ENCODE results near the gene C1QTNF12. TPM values are rescaled to one million over a fixed set of nuclear protein-coding genes. Genes with fewer than 3 reads are reported as not detected.

C1QTNF12 gene
- total RNA-seq, 1 donor from 2014 or later = 2.6 TPM

DNA sequence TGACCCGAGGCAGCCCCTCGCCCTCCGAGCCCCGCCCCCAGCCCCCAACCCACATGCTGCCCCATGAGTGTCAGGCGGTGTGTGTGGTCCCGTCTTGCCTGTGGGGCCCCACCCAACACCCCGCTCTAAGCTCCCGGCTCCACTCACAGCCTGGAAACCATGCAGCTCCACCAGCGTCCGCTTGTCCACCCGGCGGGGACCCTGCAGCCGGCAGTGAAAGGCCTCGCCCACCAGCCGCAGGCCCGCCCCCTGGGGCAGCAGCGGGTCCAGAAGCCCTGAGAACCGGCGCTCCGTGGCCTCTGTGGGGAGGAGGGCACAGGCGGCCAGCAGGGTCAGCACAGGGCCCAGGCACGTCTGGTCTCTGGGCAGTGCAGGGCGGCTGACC lies 2.7 kb downstream of the C1QTNF12 start:
- no peak for DNase-seq (ENCODE audit: low spot score)
- intact Hi-C loops (cut with DNase I) = no loop called here

DNA sequence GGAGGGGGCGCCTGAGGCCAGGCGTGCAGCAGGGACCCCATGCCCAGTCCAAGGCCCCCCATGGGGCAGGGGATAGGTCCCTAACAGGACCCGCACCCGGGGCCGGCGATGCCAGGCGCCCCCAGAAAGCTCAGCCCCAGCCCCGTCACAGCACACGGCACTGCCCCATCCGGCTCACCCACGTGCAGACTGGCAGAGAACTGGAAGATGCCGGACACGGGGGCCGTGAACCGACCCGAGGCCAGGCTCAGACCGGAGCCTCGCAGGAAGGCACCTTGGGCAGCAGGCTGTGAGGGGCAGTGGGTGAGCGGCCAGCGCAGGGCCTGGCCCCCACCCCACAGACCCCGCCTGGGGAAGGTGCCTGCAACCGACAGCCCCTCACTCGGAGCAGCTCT lies 3.3 kb downstream of the C1QTNF12 start:
- intact Hi-C loops (cut with DNase I) = no loop called here
- DNase-seq (ENCODE audit: low spot score) = no peak

DNA sequence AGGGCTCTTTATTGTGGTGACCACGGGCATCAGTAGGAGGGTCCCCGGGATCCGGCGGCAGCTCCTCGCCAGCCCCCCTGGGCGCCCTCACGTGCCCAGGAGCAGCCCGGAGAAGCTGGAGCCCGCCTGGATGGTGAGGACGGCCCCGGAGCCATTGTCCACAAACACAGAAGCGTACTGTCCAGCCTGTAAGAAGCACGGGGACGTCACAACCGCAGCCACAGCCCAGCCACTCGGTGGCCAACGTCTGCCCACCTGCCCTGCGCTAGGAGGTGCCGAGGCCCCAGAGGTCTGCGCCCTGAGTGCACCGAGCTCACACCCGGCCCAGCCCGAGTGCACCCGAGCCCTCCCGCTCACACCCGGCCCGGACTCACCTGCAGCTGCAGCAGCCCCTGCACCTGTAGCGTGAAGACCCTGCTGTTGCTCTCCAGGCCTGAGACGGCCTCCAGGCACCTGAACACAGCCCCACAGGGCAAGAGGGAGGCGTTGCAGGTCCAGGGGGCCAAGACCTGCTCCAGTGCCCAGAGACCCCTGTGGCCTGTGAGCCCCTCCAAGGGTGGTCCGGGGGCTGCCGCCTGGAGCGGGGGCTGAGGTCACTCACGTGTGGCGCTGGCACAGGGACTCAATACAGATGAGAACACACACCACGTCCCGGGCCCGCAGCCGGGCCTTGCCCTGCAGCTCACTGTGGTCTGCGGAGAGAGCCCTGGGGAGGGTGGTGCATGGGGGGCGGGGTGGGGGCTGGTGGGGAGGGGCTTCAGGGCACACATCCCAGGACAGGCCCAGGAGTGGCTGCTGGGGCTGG lies 3.9 kb downstream of the C1QTNF12 start:
- intact Hi-C loops (cut with DNase I) = no loop called here
- DNase-seq (ENCODE audit: low spot score) = no peak

DNA sequence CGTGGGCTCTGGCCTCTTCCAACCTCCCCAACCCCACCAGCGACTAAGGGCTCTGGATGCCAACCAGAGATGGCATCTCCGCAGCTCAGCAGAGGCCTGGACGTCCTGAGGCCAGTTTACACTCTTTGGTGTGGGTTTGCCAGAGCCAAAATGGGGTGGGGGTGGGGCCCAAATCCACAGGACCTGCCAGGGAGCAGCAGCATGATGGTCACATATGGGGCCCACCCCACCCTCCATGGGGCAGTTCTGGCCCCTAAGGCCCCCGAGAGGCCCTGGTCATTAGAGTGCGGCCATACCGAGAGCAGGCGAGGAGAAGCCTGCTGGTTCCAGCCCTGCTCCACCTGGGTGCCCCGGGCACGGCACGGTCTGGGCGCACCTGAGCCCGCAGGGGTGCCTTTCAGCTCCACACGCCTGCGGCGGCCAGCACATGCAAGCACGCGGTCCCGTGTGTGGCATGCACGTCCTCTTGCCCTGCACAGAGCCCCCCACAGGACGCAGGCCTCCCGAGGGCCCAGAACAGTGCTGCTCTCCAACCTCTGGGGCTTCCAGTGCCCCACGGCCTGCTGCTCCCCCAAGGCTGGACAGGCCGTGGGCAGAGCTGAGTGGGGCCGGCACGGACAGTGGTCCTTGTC lies 4.8 kb downstream of the C1QTNF12 start:
- intact Hi-C loops (cut with DNase I) = no loop called here
- no peak for DNase-seq (ENCODE audit: low spot score)

DNA sequence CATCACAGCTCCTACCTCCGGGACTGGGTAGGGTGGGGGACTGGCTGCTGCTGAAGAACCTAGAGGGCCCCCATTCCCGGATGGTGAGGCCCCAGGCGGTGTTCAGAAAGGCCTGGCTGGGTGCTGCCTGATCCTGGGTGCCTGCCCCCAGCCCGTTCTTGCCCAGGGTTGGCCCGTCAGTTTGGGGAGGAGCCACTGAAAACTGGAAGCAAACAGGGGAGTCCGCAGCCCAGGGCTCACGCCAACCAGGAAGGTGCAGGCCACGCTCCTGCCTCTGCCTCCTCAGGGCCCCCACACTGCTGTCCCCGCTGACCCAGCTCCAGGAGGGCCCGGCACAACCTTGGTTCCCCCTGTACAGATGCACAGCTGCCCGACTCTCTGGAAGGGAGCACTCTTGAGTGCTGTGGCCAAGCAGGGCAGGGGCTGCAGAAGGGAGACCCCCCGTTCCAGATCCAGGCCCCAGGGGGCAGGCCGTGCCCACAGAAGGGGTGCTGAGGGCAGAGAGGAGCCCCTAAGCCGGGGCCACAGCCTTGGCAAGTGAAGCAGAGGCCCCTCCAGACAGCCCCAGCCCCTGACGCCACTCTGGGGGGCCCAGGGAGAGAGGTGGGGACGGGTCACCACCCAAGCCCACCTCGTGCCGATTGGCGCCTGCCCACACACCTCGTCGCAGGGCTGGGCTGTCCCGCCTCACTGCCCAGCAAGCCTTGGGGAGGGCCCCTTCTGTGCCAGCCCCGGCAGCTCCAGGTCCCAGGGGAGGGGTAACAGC lies 5.5 kb downstream of the C1QTNF12 start:
- no peak for DNase-seq (ENCODE audit: low spot score)
- intact Hi-C loops (cut with DNase I) = no loop called here

DNA sequence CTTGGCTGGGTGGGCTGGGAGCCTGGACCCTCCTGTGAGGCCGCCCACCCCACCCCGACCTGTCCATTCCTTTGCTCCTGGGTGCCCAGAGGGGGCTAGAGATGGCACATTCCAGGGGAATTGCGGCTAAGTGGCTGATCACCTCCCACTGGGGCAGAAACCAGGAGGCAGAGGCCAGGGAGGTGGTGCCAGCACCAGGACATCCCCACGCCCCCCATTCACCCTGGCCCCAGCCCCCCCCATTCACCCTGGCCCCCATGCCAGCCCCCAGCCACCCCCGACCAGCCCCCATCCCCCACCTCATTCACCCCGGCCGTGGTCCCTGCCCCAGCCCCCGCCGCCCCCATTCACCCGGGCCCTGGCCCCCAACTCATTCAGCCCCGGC lies 6.2 kb downstream of the C1QTNF12 start:
- intact Hi-C loops (cut with DNase I) = no loop called here
- no peak for DNase-seq (ENCODE audit: low spot score)

DNA sequence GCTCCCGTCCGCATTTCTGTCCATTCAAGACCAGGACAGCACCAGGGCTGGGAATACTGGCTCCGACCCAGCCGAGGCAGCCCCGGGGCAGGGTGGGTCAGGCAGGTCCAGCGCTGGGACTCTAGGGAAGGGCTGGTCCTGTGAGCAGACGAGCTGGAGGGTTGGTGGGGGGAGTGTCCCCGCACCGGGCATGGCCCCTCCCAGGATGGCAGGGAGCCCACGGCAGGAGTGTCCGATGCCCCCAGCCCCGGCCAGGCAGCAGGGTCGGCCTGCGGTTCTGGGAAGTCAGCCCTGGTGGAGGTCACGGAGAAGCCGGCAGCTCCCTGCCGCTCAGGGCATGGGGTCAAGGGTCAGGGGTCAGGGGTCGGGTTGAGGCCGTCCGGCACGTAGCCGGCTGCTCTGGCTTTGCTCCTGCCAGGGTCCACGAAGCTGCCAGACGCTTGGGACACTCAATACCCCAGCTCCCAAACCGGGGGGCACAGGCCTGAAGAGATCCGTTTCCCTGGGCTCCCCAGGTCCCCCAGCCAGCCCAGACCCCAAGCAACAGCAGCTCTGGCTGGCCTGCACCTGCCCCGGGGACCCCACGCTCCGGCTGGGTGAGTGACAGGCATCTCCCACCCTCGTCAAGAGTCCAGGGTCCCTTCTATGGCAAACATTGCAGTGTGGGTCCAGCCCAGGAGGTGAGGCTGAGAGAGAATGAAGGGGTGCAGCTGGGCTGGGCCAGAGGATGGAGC lies 6.7 kb downstream of the C1QTNF12 start:
- DNase-seq (ENCODE audit: low spot score) = no peak
- intact Hi-C loops (cut with DNase I) = no loop called here

DNA sequence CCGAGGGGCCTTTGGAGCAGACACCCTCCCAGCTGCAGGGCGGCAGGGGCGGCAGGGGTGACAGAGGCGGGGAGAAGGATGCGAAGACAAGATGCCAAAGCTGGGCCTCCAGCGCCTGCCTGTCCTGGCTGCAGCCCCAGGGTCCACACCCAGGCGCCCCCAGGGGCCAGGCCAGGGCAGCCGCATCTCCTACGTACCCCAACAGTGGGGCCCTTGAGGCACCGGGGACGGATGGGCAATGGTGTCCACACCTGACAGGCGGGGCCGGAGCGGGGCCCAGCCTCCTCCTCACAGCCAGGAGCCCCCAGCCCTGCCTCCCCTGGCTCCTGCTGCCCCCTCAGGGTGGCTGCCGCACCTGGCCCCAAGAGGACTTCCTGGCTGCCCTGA lies 7.3 kb downstream of the C1QTNF12 start:
- no peak for DNase-seq (ENCODE audit: low spot score)
- intact Hi-C loops (cut with DNase I) = no loop called here

DNA sequence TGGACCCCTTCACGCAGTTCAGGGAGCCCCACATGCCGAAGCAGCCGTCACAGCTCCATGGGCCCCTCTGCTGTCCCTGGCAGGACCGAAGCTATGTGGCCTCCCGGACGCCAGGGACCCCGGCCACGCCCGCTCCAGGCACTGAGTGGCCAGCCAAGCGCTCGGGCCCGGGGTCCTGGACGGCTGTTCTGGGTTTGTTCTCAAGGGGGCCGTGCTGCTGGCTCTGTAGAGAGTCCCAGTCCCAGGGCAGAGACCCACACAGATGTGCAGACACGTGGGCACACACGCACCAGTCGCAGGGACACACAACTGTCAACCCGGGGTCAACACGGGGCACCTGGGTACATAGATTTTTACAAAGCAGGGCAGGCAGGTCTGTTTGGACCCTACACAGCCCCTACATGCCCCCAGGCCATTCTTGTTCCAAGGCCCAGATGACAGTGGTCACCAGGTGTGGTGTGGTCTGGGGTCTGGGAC lies 7.8 kb downstream of the C1QTNF12 start:
- intact Hi-C loops (cut with DNase I) = no loop called here
- no peak for DNase-seq (ENCODE audit: low spot score)

DNA sequence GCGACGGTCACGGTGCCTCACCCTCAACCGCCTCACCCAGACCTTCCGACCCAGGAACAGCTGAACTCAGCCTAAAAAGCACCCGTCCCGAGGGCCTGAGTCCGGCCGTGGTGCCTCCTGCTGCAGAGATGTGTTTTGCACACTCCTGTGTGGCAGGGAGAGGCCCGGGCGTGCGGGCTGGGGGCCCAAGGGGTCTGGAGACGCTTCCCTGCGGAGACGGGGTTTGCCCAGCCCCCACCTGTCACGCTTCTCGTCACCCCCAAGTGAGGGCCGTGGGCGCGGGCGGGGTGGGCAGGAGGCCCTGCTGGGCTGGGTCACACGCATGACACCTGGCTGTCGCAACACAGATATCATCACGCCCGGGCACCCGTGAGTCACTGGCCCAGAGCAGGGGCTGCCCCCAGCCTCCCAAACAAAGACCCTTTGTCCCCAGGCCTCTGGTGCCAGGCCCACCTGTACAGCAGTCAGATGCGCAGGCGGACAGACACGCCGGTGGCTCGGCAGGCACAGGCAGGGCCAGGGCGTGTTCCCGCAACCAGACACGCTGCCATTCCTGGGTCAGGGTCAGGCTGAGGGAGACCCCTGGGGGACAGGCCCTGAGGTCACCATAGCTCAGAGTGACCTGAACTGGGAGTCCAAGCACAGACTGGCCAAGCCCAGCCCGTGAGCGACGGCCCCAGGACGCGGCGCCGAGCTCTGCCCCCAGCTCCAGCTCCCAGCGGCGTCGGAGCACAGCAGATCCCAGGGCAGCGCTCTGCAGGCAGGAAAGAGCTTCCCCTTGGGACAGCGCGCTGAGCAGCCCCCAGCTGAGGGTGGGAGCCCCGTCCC lies 8.4 kb downstream of the C1QTNF12 start:
- intact Hi-C loops (cut with DNase I) = no loop called here
- DNase-seq (ENCODE audit: low spot score) = no peak

DNA sequence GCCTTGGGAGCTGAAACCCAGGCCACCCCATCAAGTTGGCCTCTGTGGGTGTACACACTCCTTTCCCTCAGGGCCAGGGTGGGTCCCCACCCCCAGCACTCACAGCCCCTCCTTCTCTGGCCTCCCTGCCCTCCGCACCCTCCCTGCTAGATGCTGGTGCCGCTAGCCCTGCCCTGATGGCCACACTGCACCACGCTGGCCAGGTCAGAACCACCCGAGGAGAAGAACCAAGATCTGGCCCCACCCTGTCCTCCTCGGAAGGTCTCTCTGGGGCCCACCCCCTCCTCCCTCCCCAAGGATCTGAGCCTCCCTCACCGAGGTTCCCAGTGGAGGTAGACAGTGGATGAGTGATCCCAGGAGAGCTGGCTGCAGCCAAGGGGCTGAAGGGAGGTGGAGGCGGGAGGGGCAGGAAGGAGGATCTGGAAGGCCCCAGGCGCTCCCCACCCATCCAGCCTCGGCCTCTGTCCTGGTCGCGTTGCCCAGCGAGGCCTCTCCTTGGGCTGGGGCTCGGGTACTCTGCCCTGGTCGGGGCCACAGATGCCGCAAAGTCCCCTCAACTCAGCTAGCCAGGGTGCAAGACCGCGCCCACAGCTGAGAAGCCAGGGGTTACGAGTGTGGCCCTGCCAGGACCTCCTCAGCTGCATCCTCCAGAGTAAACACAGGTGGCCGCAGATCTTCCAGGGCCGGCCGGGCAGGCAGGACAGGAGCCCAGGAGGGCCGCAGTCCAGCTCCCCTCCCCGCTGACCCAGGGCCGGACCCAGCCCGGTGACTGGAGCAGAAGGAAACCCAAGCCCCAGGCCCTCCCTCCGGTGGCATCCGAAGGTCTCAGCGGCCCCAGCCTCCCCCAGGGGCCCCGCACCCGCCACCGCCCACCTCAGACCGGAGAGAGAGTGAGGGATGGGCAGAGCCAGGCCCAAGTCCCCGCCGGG lies 9.3 kb downstream of the C1QTNF12 start:
- intact Hi-C loops (cut with DNase I) = no loop called here
- no peak for DNase-seq (ENCODE audit: low spot score)

DNA sequence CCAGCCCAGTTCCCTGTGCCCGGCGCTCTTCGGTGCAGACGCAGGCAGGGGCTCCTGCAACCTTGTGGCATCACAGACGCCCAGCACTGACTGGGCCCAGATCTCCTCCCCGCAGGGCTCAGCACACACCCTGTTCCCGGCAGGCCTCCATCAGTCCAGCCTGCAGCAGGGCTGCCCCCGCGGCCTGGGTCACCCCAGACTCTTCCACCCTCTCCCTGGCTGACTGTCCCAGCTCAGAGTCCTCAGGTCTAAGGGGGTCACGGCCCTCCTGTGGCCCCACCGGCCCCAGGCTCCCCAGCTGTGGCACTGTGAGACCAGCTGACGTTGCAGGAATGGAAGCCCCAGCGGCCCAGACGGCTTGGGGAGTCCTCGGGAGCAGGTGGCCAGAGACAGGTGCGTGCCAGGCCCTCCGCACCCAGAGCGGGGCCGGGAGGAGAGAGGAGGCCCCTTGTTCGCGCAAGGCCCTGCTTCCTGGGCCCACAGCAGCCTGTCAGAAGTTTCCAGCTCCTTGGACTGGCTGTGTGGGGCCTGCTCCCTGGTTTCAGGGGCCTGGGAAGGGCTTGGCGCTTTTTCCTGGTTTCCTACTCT lies 10.3 kb downstream of the C1QTNF12 start:
- no peak for DNase-seq (ENCODE audit: low spot score)
- intact Hi-C loops (cut with DNase I) = no loop called here

DNA sequence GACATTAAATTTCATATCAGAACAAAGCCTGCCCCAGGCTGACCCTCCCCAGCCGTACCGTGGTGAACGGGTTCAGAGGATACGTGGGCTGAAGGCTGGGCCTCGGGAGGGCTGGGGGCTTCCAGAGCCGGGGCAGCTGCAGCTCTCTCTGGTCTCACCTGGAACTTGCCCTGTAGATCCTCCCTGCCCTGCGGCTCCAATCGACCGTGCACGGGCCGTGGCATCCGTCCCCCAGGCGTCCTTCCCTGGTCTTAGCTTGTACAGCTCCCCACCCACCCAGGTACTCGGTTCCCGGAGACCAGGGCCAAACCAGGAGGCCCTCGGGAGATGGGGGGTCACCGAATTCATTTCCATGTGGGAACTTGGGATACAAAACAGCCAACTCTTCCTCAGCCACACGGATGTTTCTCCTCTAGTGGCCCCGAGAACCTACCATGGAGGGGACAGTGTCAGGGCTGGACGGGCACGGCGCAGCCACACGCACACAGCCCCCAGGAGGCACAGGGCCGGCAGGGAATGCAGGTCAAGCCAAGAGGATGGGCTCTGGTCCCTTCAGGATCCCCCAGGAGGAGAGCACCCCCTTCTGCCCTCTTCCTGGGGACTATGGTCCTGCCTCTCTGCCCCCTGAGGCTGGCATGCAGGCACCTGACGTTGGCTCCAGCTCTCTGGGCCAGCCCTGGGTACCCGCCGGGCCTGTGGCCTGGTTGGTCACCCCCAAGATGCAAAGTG lies 11.3 kb downstream of the C1QTNF12 start:
- DNase-seq (ENCODE audit: low spot score) = no peak
- intact Hi-C loops (cut with DNase I) = no loop called here

DNA sequence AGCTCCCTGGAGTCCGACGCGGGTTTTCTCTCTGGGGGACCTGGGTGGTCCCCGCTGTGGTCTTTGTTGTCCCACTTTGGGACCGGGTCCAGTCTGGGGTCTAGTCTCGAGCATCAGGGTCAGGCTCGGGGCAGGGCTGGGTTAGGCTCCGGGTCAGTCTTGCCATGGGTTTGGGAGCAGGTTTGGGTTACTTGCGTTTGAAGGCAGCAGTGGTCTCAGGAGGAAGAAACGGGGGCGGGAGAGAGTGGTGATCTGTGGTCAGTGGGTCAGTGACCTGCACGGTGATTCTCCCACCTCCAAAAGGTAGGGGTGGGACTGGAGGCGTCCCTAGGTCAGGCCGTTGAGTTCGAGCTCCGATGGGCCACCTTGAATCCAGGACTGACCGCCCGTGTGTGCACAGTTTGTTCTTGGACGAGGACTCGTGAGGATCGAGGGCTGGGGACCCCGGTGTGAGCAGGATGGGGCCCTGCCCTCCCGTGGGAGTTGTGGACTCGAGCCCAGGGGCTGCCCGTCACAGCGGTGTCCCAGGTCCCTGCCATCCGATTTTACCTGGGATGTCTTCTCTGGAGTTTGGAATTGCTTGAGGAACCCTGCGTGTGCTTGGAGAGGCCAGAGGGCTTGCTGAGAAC lies 12.2 kb downstream of the C1QTNF12 start:
- intact Hi-C loops (cut with DNase I) = loop anchor here (5.0 kb wide), 1 partner anchor 77 kb away; no protein-coding TSS in a partner anchor

DNA sequence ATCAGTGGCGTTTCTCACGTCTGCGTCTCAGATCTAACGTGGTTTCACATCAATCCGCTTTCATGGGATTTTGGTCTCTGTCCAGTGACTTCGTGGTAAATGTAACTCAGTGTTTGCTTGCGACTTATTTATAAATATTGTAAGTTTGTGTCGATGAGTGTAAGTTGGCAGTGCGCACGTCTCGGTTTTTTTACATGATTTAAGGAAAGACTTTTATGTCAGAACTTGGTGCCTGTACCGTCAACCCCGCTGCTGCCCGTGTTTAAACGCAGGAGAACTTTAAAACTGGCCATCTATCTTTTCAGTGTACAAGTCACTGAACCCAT lies 13.0 kb downstream of the C1QTNF12 start:
- intact Hi-C loops (cut with DNase I) = loop anchor here (2.0 to 5.0 kb wide), 2 partner anchors 76 to 117 kb away; partner anchors contain the start of gene C1orf159

More for the DNA sequence above, 12.2 kb downstream of the C1QTNF12 start:
- DNase-seq (ENCODE audit: low spot score) = no peak

DNA sequence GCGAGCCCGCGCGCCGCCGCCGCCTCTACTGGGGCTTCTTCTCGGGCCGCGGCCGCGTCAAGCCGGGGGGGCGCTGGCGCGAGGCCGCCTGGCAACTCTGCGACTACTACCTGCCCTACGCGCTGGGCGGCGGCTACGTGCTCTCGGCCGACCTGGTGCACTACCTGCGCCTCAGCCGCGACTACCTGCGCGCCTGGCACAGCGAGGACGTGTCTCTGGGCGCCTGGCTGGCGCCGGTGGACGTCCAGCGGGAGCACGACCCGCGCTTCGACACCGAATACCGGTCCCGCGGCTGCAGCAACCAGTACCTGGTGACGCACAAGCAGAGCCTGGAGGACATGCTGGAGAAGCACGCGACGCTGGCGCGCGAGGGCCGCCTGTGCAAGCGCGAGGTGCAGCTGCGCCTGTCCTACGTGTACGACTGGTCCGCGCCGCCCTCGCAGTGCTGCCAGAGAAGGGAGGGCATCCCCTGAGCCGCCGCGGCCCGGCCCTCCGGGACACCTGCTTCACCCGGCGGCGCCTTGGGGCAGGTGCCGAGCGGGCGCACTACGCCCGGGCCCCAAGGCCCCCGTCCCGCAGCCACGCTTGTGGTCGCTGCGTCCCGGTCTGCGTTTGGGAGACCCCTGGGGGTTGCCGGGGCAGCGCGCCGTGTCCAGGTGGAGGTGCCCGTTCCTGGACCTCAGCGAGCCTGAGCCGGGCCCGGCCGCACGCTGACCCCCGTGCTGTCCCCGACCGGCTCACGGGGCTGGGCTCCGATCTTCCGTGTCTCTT lies 13.5 kb downstream of the C1QTNF12 start:
- intact Hi-C loops (cut with DNase I) = loop anchor here (2.0 to 5.0 kb wide), 2 partner anchors 76 to 116 kb away; partner anchors contain the start of gene C1orf159
- DNase-seq (ENCODE audit: low spot score) = no peak

More for the DNA sequence above, 13.0 kb downstream of the C1QTNF12 start:
- no peak for DNase-seq (ENCODE audit: low spot score)
